NOMO-1 treated with DMSO at 0.1 percent for 48 hours (cell line): Measurements from ENCODE around the gene MEAF6.
A peak's percentile ranks its signal among the peaks of the same experiment; 100 is the strongest.
"Not testable (repeated sequence)": the region's sequence is repeated elsewhere in the genome, so short reads cannot be mapped to it uniquely, and the experiment has no call there.

ENCODE experiments used
- DNase-seq: peaks from one replicate; lab custom pipeline; 2025; ENCODE audit not compliant: unreplicated experiment; lab: John Stamatoyannopoulos, UW

MEAF6 gene

DNA sequence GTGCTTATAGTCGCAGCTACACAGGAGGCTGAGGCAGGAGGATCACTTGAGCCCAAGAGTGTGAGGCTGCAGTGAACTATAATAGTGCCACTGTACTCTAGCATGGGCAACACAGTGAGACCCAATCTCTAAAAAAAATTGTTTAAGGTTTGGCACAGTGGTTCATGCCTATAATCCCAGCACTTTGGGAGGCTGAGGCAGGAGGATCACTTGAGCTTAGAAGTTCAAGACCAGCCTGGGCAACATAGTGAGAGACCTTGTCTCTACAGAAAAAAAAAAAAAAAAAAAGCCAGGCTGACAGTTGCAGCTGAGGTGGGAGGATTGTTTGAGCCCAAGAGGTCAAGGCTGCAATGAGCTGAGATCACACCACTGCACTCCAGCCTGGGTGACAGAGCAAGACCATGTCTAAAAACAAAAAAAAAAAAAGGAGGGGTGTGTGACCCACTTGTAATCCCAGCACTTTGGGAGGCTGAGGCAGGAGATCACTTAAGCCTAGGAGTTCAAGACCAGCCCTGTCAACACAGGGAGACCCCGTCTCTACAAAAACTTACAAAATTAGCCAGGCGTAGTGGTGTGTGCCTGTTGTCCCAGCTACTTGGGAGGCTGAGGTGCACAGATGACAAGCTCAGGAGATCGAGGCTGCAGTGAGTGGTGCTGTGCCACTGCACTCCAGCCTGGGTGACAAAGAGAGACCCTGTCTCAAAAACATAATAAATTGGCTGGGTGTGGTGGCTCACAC, 18.0 kb upstream of the MEAF6 start:
- DNase-seq, result not testable (repeated sequence)

DNA sequence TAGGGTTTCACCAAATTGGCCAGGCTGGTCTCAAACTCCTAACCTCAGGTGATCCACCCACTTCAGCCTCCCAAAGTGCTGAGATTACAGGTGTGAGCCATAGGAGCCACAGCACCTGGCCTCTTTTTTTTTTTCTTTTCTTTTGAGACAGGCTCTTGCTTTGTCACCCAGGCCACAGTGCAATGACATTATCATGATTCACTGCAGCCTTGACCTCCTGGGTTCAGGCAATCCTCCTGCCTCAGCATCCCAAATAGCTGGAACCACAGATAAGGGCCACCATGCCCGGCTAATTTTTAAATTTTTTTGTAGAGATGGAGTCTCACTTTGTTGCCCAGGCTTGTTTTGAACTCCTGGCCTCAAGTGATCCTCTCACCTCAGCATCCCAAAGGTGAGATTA, 15.3 kb upstream of the MEAF6 start:
- not testable (repeated sequence) for DNase-seq

DNA sequence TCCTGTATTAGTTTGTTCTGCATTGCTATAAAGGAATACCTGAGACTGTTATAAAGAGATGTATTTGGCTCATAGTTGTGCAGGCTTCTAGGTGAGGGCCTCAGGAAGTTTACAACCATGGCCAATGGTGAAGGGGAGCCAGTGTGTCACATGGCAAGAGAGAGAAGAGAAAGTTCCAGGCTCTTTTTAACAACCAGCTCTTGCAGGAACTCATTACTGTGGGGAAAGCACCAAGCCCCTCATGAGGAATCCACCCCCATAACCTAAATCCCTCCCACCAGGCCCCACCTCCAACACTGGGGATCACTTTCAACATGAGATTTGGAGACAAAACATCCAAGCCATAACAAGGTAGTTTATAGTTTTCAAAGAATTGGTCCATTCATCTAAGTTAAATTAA, 5.0 kb upstream of the MEAF6 start:
- DNase-seq, result no peak

DNA sequence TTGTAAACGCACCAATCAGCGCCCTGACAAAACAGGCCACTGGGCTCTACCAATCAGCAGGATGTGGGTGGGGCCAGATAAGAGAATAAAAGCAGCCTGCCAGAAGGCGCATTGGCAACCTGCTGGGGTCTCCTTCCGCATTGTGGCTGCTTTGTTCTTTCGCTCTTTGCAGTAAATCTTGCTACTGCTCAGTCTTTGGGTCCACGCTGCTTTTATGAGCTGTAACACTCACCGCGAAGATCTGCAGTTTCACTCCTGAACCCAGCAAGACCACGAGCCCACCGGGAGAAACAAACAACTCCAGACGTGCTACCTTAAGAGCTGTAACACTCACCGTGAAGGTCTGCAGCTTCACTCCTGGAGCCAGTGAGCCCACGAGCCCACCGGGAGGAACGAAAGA, 4.4 kb upstream of the MEAF6 start:
- not testable (repeated sequence) for DNase-seq

DNA sequence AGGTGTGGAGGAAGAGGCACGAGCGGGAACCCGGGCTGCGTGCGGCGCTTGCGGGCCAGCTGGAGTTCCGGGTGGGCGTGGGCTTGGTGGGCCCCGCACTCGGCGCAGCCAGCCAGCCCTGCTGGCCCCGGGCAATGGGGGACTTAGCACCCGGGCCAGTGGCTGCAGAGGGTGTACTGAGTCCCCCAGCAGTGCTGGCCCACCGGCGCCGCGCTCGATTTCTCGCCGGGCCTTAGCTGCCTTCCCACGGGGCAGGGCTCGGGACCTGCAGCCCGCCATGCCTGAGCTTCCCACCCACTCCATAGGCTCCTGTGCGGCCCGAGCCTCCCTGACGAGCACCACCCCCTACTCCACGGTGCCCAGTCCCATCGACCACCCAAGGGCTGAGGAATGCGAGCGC, 3.7 kb upstream of the MEAF6 start:
- not testable (repeated sequence) for DNase-seq

DNA sequence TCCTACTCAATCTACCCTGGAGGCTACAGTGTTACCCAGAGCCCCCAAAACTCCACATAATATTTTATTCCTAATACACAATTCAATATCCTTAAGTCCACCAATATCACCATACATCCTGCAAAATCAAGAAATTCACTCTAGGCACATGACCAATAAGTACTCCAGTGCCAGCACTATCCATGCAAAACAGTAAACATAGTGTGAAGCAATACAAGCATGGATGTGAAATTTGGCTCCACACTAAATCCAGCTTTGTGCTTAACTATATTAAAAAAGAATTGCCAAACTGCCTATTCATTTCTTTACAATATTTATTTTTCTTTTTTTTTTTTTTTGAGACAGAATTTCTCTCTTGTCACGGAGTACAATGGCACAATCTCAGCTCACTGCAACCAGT, 3.0 kb upstream of the MEAF6 start:
- no peak for DNase-seq

DNA sequence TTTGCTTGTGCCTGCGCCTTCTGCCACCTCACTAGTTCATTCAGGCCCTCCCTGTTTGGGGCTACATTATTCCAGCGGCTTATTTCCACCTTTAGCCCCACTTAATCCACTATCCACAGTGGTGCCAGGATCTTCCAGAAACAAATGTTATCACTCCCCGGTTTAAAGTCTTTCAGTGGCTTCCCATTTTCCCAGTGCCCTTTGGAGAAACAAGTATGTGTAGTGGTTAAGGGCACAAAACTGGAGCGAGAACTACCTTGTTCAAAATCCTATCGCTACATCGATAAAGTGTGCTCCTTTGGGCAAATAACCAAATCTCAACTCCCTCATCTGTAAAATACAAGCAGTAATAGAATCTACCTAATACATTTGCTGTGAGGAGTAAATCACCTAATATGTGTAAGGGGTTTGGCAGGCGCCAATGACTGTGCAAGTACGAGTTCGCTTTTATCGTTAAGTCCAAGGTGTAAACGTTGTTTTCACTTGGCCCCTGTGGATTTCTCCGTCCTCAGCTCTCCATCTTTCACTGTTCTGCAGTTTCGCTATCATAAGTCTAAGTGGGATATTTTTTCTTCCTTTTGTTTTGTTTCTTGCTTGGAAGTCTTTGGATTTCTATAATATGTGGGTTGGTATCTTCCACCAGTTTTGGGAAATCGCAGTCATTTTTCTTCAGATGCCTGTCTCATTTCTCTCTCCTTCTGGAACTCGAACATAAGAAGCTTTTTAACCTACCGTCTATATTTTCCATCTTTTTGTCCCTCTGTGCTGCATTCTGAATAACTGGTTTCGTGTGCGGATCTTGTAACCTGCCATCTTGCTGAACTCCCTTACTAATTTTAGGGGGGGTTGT, 844 bp upstream of the MEAF6 start:
- DNase-seq, result no peak

DNA sequence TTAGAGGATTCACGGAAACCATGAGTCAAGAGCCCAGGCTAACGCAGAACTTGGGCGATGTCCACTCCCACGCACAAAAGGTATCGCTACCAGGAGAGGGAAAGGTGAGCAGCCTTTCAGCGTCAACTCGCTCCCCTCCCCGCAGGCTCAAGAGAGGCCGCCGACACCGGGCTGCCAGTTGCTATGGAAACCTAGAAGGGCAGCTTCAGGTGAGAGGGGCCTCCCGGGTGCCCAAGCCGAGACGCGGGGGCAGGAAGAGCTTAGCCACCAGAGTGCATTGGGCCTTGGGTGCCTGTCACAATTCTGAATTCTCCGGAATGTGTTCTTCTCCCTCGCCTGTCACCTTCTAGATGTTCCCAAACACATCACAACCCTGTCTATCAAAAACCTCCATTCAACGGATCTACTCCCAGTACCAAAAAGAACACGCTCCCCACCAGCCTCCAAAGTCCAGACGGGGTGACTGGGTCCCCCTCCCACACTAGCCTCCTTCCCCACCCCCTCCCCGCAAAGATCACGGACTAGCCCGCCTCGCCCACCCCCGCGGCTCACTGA, 694 bp downstream of the MEAF6 start:
- no peak for DNase-seq

DNA sequence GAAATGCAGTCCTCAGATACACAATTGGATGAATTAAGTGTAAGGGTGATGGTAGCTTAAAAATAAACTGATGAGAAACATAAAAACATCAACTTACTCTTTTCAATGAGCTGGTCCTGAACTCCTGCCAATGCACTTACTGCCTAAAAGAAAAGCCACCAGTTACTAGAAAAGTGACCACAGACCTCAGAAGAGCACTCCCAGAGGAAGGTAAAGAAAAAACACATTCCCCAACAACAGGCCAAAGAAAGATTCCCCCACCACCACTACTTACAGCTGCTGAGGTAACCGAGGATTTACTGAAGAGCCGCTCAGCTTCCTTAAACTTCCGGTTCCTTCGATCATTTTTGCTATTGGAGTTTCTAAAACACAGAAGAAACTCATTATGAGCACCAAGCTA, 5.4 kb downstream of the MEAF6 start:
- DNase-seq, result no peak

DNA sequence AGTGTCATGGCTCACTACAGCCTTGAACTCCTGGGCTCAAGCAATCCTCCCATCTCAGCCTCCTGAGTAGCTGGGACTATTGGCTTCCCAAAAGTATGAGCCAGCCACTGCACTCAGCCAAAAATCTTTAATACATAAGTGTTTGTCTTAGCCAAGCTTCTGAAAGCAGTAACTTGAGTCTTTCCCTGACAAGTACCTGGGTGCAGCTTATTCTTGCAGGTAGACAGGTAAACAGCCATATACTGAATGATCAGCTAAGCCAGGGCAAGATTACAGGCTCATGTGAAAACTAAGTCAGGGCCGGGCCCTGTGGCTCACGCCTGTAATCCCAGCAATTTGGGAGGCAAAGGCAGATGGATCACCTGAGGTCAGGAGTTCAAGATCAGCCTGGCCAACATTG, 7.8 kb downstream of the MEAF6 start:
- DNase-seq, result no peak

DNA sequence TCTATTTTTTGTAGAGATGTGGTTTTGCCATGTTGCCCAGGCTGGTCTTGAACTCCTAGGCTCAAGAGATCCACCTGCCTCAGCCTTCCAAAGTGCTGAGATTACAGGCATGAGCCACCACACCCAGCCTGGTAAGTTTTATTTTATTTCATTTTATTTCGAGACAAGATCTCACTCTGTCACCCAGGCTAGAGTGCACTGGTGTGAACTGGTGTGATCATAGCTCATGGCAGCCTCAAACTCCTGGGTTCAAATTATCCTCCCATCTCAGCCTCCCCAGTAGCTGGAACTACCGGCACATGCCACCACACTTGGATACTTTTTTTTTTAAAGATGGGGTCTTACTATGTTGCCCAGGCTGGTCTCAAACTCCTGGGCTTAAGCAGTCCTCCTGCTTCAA, 11.8 kb downstream of the MEAF6 start:
- not testable (repeated sequence) for DNase-seq

DNA sequence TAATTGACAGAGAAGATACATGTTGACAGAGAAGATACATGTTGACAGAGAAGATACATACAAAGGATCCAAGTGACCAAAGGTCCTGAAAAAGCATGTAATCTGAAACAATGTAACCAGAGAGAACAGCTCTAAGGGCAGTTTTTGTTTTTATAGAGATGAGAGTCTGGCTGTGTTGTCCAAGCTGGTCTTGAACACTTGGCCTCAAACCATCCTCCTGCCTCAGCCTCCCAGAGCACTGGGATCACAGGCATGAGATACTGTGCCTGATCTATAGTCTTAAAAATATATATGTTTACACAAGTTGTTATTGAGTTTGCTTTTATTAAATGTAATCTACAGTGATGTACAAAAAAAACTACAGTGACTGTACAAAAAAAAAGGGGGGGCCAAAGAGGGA, 12.5 kb downstream of the MEAF6 start:
- no peak for DNase-seq

DNA sequence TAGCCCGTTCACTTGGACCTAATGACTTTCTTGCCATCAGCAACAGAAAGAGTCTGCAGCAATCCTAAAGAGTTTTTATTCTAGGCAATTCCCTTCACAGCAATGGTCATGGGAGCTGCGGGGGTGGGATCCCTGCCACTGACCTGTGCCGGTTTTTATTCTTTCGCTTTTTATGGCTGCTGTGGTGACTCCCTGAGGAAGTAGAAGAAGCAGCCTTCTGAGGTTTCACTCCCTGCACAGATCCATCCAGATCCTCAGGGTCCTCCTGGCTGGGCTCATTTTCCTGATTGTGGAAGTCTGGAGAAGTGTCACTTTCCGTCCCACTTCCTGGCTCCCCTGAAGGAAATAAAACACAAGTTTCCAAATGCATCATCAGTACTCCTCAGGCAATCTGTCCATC, 12.9 kb downstream of the MEAF6 start:
- no peak for DNase-seq

DNA sequence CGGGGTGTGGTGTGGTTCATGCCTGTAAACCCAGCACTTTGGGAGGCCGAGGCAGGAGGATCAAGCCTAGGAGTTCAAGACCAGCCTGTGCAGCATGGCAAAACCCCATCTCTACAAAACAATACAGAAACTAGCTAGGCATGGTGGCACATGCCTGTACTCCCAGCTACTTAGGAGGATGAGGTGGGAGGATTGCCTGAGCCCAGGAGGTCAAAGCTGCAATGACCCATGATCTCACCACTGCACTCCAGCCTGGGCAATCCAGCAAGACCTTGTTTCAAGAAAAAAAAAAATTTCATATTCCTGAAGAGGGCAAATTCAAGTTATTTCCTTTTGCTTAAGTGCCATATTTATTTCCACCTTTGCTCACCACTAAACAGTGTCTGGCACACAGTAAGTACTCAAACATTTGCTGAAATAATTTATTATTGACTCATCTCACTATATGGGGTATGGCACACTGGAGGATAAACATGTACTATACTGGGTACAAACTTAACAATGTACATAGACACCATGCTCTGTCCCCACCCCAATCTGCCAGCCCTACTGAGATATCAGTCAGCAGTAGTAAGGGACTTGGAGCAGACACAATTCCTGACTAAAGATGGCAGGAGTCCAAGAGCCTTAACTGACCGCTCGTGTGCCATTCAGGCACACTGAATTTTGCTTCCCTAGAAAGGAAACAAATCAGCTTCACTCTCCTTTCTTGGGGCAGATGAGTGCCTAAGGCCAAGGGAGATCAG, 15.5 kb downstream of the MEAF6 start:
- no peak for DNase-seq

DNA sequence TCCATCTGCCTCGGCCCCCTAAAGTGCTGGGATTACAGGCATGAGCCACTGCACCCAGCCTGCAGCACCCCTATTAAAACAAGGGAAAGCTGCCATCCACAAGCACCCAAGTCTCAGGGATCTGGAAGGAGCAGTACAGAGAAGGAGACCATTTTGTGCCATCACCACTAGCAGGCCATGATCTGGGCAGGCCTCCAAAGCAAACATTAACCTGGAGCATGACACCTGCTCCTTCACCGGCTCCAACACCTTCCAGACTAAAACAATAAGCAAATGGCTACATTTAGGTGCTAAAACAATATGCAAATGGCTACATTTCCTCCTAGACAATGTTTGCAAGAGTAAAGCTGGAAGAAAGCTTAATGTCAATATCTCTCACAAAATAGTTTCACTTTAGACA, 16.7 kb downstream of the MEAF6 start:
- no peak for DNase-seq

DNA sequence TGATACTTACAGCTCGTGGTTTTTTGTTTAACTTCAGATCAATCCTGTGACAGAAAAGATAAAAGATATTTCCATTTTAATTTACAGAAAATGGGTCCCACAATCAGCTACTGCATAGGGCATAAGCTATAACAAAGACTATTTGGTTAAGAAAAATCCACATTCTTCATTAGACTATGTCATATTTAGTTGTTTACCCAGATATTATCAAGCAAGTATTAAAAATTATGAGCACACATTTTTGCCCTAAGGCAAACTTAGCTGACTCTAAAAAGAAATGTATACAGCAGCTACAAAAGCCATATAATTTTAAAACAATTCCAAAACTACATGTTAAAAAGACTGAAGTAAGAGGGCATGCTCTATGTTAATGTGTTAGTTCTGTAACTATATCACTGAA, 18.7 kb downstream of the MEAF6 start:
- no peak for DNase-seq

DNA sequence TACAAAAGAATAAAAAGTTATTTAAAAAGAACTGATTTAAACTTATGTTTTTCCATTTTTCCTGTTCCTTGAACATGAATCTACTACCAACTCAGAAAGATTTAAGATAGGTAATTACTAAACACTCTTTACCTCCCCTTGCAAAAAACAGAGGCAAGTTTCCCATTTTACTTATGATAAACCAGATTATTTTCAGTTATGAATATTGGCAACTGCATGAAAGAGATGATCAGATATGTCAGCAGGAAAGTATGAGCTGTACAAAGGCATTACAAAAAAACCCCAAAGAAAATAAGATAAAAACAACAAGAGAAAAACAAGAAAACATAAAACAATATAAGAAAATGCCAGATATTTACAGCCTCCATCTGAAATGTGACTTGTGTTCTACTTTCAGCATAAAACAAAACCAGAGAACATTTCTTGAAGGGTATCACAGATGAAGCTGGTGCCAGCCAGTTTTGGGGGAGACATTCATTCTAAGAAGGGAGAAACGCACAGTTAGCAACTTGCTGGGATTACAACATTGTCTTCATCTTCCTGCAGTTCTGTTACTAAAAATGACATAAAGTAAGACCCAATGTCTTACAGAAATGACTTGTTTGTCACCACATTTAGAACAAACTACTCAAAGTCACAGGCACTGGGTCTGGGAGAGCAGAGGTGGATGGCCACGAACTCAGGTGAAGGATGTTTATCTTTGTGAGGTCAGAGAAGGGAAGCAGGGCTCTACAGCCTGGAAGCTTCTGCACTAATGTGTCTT, 21.0 kb downstream of the MEAF6 start:
- no peak for DNase-seq

DNA sequence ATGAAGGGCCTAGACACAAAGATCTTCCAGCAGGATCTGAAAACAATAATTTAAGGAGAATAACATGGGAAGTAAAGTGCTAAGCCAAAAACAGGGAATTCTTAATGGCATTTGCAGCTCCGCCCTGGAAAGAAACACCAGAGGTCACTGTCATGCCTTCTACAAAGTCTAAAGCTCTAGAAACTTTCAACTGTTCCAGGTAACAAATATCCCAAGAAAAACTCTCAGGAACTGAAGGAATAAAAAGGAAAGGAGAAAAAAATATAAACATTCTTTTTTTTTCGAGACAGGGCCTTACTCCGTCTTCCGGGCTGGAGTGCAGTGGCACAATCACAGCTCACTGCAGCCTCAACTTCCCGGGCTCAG, 27.0 kb downstream of the MEAF6 start:
- no peak for DNase-seq

DNA sequence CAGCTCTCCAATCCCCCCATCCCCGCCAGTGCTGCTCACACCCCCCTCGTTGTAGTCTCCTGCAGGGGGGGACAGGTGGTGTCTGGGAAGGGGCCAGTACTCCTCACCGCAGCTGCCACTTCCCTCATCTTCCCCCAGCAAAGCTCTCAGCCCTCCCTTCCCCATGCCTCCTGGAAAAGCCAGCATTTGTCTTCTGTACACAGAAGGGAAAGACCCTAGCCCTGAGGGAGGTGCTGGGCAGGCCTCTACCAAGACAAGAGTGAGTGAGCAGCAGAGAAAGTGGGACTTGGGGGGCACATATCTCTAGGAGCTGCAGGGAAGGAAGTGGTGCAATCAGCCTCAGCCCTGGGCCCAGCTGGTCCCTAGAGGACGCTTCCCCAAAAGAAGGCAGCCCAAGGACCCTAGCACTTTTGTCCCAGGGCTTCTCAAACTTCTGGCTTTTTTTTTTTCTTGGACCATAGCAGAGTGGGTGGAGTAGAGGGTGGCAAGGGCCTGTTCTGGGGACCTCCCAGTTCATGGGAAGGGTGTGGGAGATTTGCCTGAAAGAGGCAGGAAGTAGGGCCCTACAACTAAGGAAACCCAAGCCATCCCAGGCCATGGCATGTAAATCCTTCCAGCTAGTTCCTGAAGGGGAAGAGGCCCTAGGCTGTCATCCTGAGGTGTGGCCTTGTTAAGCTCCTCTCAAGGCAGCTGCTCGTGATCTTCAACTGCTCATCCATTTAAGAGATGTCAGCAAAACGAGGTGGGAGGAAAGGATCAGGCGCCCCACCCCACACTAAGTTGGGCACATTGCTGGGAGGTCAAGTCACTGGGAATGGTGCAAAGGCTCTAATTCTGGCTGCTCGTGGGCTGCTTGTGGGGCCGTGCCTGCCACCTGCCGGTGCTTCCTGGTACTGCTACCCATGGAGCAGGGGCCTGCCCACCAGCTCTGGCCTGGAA, 27.6 kb downstream of the MEAF6 start:
- peak; percentile 49 for DNase-seq
